Measurements from ENCODE around the gene CTSS.
A peak's percentile ranks its signal among the peaks of the same experiment; 100 is the strongest.

CTSS gene

DNA sequence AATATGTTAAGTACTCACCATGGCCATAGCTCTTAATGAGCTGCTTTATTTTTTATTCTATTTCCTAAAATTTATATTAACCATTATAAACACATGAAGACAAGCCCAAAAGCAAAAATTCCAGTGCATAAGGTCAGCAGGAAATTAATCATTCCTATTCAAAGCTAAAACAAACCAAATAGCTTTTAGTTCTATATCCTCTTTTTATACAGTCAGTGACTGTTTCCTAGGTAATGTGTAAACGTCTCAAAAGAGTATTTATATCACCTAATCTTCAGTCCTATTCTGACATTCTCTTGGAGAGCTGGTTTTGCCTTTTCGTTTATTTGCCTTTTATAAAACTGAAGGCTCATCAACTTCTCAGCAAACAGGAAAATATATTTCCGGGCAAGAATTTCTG is 72.9 kb downstream of the CTSS start:
- H3K27ac ChIP-seq (ENCODE audit: extremely low read depth, low read depth, low read length): no peak overlapping the region
- ChIA-PET CTCF (interaction anchor here (1.0 to 1.6 kb wide), 2 partner anchors 120 to 132 kb away, joined by 3 to 4 read pairs; no protein-coding TSS in a partner anchor), POLR2A (no interaction called here)
- H3K9me3 ChIP-seq (ENCODE audit: control insufficient read depth, insufficient read depth, low read depth, low read length): no peaks in the 10 kb centered on the region
- peaks cover 4% of the 10 kb centered on the region; the same call in 1 of the 2 replicates for H3K4me1 ChIP-seq (ENCODE audit: control insufficient read depth, insufficient read depth, low read length)
- no peak overlapping the region for H3K4me3 ChIP-seq (ENCODE audit: low read depth, low read length)
- TF ChIP-seq SCRT2 (tag by site-specific recombination; IDR thresholded peaks at IDR 0.05): no peak
- TF ChIP-seq, protein P1, sequence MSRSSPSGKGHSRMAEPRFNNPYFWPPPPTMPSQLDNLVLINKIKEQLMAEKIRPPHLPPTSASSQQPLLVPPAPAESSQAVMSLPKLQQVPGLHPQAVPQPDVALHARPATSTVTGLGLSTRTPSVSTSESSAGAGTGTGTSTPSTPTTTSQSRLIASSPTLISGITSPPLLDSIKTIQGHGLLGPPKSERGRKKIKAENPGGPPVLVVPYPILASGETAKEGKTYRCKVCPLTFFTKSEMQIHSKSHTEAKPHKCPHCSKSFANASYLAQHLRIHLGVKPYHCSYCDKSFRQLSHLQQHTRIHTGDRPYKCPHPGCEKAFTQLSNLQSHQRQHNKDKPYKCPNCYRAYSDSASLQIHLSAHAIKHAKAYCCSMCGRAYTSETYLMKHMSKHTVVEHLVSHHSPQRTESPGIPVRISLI (tag by site-specific recombination; IDR thresholded peaks at IDR 0.05): no peak
- TF ChIP-seq ZNF830 (tag by site-specific recombination; IDR thresholded peaks at IDR 0.05; ENCODE audit: low read depth): no peak
- no peak for TF ChIP-seq ZNF146 (tag by site-specific recombination; IDR thresholded peaks at IDR 0.05)
- TF ChIP-seq, protein P2, sequence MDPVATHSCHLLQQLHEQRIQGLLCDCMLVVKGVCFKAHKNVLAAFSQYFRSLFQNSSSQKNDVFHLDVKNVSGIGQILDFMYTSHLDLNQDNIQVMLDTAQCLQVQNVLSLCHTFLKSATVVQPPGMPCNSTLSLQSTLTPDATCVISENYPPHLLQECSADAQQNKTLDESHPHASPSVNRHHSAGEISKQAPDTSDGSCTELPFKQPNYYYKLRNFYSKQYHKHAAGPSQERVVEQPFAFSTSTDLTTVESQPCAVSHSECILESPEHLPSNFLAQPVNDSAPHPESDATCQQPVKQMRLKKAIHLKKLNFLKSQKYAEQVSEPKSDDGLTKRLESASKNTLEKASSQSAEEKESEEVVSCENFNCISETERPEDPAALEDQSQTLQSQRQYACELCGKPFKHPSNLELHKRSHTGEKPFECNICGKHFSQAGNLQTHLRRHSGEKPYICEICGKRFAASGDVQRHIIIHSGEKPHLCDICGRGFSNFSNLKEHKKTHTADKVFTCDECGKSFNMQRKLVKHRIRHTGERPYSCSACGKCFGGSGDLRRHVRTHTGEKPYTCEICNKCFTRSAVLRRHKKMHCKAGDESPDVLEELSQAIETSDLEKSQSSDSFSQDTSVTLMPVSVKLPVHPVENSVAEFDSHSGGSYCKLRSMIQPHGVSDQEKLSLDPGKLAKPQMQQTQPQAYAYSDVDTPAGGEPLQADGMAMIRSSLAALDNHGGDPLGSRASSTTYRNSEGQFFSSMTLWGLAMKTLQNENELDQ (tag by site-specific recombination; IDR thresholded peaks at IDR 0.05; ENCODE audit: low read depth): no peak
- TF ChIP-seq ZNF121 (tag by site-specific recombination; IDR thresholded peaks at IDR 0.05): no peak
- TF ChIP-seq, protein P3, sequence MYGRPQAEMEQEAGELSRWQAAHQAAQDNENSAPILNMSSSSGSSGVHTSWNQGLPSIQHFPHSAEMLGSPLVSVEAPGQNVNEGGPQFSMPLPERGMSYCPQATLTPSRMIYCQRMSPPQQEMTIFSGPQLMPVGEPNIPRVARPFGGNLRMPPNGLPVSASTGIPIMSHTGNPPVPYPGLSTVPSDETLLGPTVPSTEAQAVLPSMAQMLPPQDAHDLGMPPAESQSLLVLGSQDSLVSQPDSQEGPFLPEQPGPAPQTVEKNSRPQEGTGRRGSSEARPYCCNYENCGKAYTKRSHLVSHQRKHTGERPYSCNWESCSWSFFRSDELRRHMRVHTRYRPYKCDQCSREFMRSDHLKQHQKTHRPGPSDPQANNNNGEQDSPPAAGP (tag by site-specific recombination; IDR thresholded peaks at IDR 0.05): no peak
- TF ChIP-seq ZNF623 (tag by site-specific recombination; IDR thresholded peaks at IDR 0.05): no peak
- no peak for TF ChIP-seq ZNF37A (tag by site-specific recombination; IDR thresholded peaks at IDR 0.05)
- no peak for TF ChIP-seq OVOL3 (tag by site-specific recombination; IDR thresholded peaks at IDR 0.05)
- no peak for TF ChIP-seq ZNF558 (tag by site-specific recombination; IDR thresholded peaks at IDR 0.05)
- TF ChIP-seq ZNF394 (tag by site-specific recombination; IDR thresholded peaks at IDR 0.05; ENCODE audit: borderline replicate concordance): no peak
- no peak for TF ChIP-seq ZNF585B (tag by site-specific recombination; IDR thresholded peaks at IDR 0.05)
- no peak for TF ChIP-seq MZF1 (tag by site-specific recombination; IDR thresholded peaks at IDR 0.05; ENCODE audit: borderline replicate concordance)
- TF ChIP-seq, protein P4, sequence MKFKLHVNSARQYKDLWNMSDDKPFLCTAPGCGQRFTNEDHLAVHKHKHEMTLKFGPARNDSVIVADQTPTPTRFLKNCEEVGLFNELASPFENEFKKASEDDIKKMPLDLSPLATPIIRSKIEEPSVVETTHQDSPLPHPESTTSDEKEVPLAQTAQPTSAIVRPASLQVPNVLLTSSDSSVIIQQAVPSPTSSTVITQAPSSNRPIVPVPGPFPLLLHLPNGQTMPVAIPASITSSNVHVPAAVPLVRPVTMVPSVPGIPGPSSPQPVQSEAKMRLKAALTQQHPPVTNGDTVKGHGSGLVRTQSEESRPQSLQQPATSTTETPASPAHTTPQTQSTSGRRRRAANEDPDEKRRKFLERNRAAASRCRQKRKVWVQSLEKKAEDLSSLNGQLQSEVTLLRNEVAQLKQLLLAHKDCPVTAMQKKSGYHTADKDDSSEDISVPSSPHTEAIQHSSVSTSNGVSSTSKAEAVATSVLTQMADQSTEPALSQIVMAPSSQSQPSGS (tag by site-specific recombination; IDR thresholded peaks at IDR 0.05; ENCODE audit: low read depth): no peak
- H3K36me3 ChIP-seq (ENCODE audit: control insufficient read depth in 2 of 2, insufficient read depth in 1 of 2, low read length in 2 of 2): peaks cover 45 to 46% of the 10 kb centered on the region in 2 experiments

GRCh38 chr1:150688763-150689162 is 76.8 kb downstream of the CTSS start:
- Histone ChIP-seq H3K36me3 (ENCODE audit: control insufficient read depth in 2 of 2, insufficient read depth in 1 of 2, low read length in 2 of 2) (peaks cover 38 to 44% of the 10 kb centered on the region in 2 experiments), H3K4me3 (ENCODE audit: low read depth, low read length) (no peak overlapping the region), H3K4me1 (ENCODE audit: control insufficient read depth, insufficient read depth, low read length) (peaks cover 4% of the 10 kb centered on the region; the same call in 1 of the 2 replicates), H3K27ac (ENCODE audit: extremely low read depth, low read depth, low read length) (no peak overlapping the region), H3K9me3 (ENCODE audit: control insufficient read depth, insufficient read depth, low read depth, low read length) (no peaks in the 10 kb centered on the region)
- ChIA-PET CTCF (interaction anchor here (1.8 kb wide), 1 partner anchor 124 kb away, joined by 4 read pairs; no protein-coding TSS in a partner anchor), POLR2A (no interaction called here)
- no peak for TF ChIP-seq ZNF624 (tag by site-specific recombination; IDR thresholded peaks at IDR 0.05)
- TF ChIP-seq BCL6B (tag by site-specific recombination; IDR thresholded peaks at IDR 0.05): peak; percentile 68
- TF ChIP-seq EGR2 (tag by site-specific recombination; IDR thresholded peaks at IDR 0.05; ENCODE audit: low read depth): 0 out of 2 replicates have a peak, but pooled peaks have one; percentile 44

Data from HEK293 (cell line).